Ovary (tissue), 9 donors: Measurements from ENCODE around the gene OR1I1. TPM values are rescaled to one million over a fixed set of nuclear protein-coding genes. Genes with fewer than 3 reads are reported as not detected.

Source experiments
- DNase-seq, 5 donors: peaks; one replicate each; pipeline ENCODE4 v3.0.0-alpha.2; 2019 to 2020
- H3K27ac ChIP-seq, 2 donors: fragments of 200-600 bp; one replicate each; pipeline versions ENCODE4 v1.5.1 to v1.8.0; 2019 to 2022
- H3K27me3 ChIP-seq: fragments of 200-600 bp; one replicate; pipeline ENCODE4 v1.8.0; 2022
- H3K36me3 ChIP-seq: fragments of 200-600 bp; sonication (generic); one replicate; pipeline ENCODE4 v1.5.1; 2019
- H3K4me1 ChIP-seq: one replicate; pipeline ENCODE4 v1.8.1; 2013; ENCODE audit warnings: mild to moderate bottlenecking, moderate library complexity; ENCODE audit not compliant: insufficient read depth
- H3K4me3 ChIP-seq: fragments of 200-600 bp; sonication (generic); one replicate; pipeline ENCODE4 v1.5.1; 2017
- H3K9me3 ChIP-seq, 2 donors: fragments of 200-600 bp in 1 of 2; sonication (generic) in 1 of 2; one replicate each; pipeline versions ENCODE4 v1.5.1 to v1.8.1; 2013 to 2019; ENCODE audit warnings: mild to moderate bottlenecking in 1 of 2, moderate library complexity in 1 of 2
- CTCF ChIP-seq, 3 donors: fragments of 450-650 bp in 2 of 3; fragments of 200-600 bp in 1 of 3; IDR thresholded peaks; one replicate each; pipeline versions ENCODE4 v1.5.1 to v1.8.0; 2016 to 2022; ENCODE audit warnings: antibody characterized with exemption in 3 of 3, mild to moderate bottlenecking in 1 of 3
- EP300 ChIP-seq: sonication (generic); formaldehyde crosslinking; IDR thresholded peaks from one replicate; pipeline ENCODE4 v1.6.1; 2017; ENCODE audit warnings: antibody characterized with exemption
- POLR2A ChIP-seq: fragments of 450-650 bp; IDR thresholded peaks from one replicate; pipeline ENCODE4 v1.6.1; 2017; ENCODE audit warnings: antibody characterized with exemption, mild to moderate bottlenecking, moderate library complexity
- WGBS, 3 donors: extraction: QIAGEN DNeasy Blood & Tissue Kit in 1 of 3; methylation state at CpG; one replicate each; pipeline versions ENCODE4 v1.1.5 to v1.1.7; 2013 to 2017; 5-methylcytosine and 5-hydroxymethylcytosine counted together
- intact Hi-C, 4 donors: fragments of 100-400 bp; cut with DNase I; formaldehyde crosslinking; loops; one replicate each; pipeline versions ENCODE4 v1.11.0 to v1.15.1; 2022 to 2023
- polyA plus RNA-seq, 2 donors: library from polyadenylated mRNA; stranded (reverse); fragments of 200-250 nt in 1 of 2; fragments of 350-450 nt in 1 of 2; fragmentation: Illumina TruSeq in 1 of 2; extraction: RNeasy Lipid Tissue Mini Kit (QIAGEN cat#74804) in 1 of 2; gene quantifications; one replicate each; pipeline ENCODE4 v1.2.3, GENCODE V29; 2013 to 2014
- total RNA-seq, 7 donors: library from RNA; depleted of rRNA in 2 of 7; stranded (reverse); fragments of >200 nt in 2 of 7; fragmentation: NEBNext Ultra II Directional in 3 of 7; extraction: Animal tissue kit (Norgen Biotek cat#: 25700) in 3 of 7; gene quantifications; one replicate each; pipeline versions ENCODE4 v1.1.0 to v1.2.4, GENCODE V29; 2016 to 2023
- donor health status: DM: no; HTN: no; CAD: no; lungs with moderate emphysema.
- donor health status: DM: no; HTN: no; CAD: no.
- donor health status: Bipolar disorder and iron deficiency.
- donor health status: DM: yes; HTN: yes; CAD: no.
- donor health status: DM: no; HTN: no; CAD: no.
- donor health status: DM: yes; HTN: yes; CAD: no.

Gene OR1I1
- total and polyA plus RNA-seq, 9 donors = not detected

GRCh38 chr19:15136234-15136954 lies 54.4 kb downstream of the OR1I1 start:
- WGBS, 3 donors = 41 to 73% (median 55%) methylated on average over 2 of the region's 2 CpGs
- DNase-seq = no peak
- Histone ChIP-seq H3K4me1 (no peaks in the 10 kb centered on the region), H3K36me3 (no peaks in the 10 kb centered on the region), H3K27ac (no peak overlapping the region), H3K4me3 (no peak overlapping the region), H3K9me3 (no peaks in the 10 kb centered on the region), H3K27me3 (no peaks in the 10 kb centered on the region)
- no peak for TF ChIP-seq POLR2A
- TF ChIP-seq EP300 = no peak
- TF ChIP-seq CTCF (IDR thresholded peaks at IDR 0.05) = no peak
- intact Hi-C loops = no loop called here

- intact Hi-C loops = no loop called here
- DNase-seq = no peak
- no peaks in the 10 kb centered on the region for H3K36me3 ChIP-seq
Measured at GRCh38 chr19:15137777-15138176, 55.8 kb downstream of the OR1I1 start.

DNA sequence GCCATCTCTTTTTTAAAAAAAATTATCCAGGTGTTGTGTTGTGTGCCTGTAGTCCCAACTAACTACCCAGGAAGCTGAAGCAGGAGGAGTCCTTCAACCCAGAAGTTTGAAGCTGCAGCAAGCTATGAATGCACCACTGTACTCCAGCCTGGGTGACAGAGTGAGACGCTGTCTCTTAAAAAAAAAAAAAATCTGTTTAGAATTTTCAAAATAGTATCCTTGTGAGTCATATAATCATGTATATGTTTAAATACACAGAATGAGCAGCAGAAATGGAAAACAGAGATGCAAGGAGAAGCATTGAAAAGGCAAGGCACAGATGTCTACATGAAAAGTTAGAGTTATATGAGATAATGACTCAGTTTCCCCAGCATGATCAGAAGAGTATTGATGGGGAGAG lies 56.4 kb downstream of the OR1I1 start:
- intact Hi-C loops = no loop called here
- H3K4me3 ChIP-seq = no peak overlapping the region
- H3K27me3 ChIP-seq = no peaks in the 10 kb centered on the region
- DNase-seq = no peak
- H3K27ac ChIP-seq = no peak overlapping the region
- no peaks in the 10 kb centered on the region for H3K4me1 ChIP-seq
- TF ChIP-seq EP300 (no peak), POLR2A (no peak), CTCF (IDR thresholded peaks at IDR 0.05) (no peak)
- no peaks in the 10 kb centered on the region for H3K36me3 ChIP-seq
- H3K9me3 ChIP-seq = no peaks in the 10 kb centered on the region
- 48 to 63% (median 59%) methylated on average over 1 of the region's 1 CpG for whole genome bisulfite sequencing, 3 donors

More at GRCh38 chr19:15137777-15138176, 55.8 kb downstream of the OR1I1 start:
- Histone ChIP-seq H3K4me3 (no peak overlapping the region), H3K9me3 (no peaks in the 10 kb centered on the region), H3K27ac (no peak overlapping the region), H3K4me1 (no peaks in the 10 kb centered on the region), H3K27me3 (no peaks in the 10 kb centered on the region)
- TF ChIP-seq CTCF (IDR thresholded peaks at IDR 0.05) (no peak), POLR2A (no peak), EP300 (no peak)

DNA sequence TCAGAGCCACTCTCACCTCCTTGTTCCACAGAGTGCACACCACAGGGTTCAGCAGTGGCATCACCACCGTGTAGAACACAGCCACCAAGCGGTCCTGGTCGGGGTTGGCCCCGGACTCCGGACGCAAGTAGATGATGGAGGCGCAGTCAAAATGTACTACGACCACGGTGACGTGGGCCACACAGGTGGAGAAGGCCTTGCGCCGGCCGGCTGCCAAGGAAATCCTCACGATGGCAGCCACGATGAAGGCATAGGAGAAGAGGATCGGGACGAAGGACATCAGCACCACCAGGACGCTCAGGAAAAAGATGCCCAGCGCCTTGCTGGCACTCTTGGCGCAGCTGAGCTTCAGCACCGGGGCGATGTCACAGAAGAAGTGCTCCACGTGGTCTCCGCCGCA lies 59.1 kb downstream of the OR1I1 start:
- no peaks in the 10 kb centered on the region for H3K36me3 ChIP-seq
- H3K27ac ChIP-seq = no peak overlapping the region
- no peak overlapping the region for H3K4me3 ChIP-seq
- WGBS, 3 donors = 89 to 93% (median 91%) methylated on average over 25 of the region's 25 CpGs
- TF ChIP-seq CTCF (IDR thresholded peaks at IDR 0.05) (no peak), EP300 (no peak), POLR2A (no peak)
- H3K4me1 ChIP-seq = no peaks in the 10 kb centered on the region
- H3K27me3 ChIP-seq = no peaks in the 10 kb centered on the region
- no peak for DNase-seq
- intact Hi-C loops = loop anchor here in 1 of 4 donors (10.0 kb wide), 1 partner anchor 46 kb away; no protein-coding TSS in a partner anchor
- H3K9me3 ChIP-seq = no peaks in the 10 kb centered on the region
